Glomerular visceral epithelial cell (primary cell): Measurements from ENCODE around the gene BCHE.
"Not testable (repeated sequence)": the region's sequence is repeated elsewhere in the genome, so short reads cannot be mapped to it uniquely, and the experiment has no call there.

Experiments used
- DNase-seq: peaks from one replicate; pipeline ENCODE4 v3.0.0-alpha.2; 2016; ENCODE audit errors: extremely low spot score

The BCHE gene

GRCh38 chr3:165817160-165817709 is 20.0 kb downstream of the BCHE start:
- no peak for DNase-seq

GRCh38 chr3:165816209-165816608 is 21.0 kb downstream of the BCHE start:
- no peak for DNase-seq

GRCh38 chr3:165815682-165816081 is 21.5 kb downstream of the BCHE start:
- DNase-seq, result no peak

GRCh38 chr3:165814380-165814779 is 22.8 kb downstream of the BCHE start:
- no peak for DNase-seq

- not testable (repeated sequence) for DNase-seq
Observed at GRCh38 chr3:165807937-165808336, 29.3 kb downstream of the BCHE start.

- peak; percentile 27 for DNase-seq
Observed at GRCh38 chr3:165805946-165806561, 31.2 kb downstream of the BCHE start.

- no peak for DNase-seq
Observed at GRCh38 chr3:165803471-165803870, 33.8 kb downstream of the BCHE start.

GRCh38 chr3:165800970-165801369 is 36.3 kb downstream of the BCHE start:
- DNase-seq, result no peak

- DNase-seq, result no peak
Observed at GRCh38 chr3:165799026-165799425, 38.2 kb downstream of the BCHE start.

- no peak for DNase-seq
Observed at GRCh38 chr3:165797551-165797950, 39.7 kb downstream of the BCHE start.

- DNase-seq, result no peak
Observed at GRCh38 chr3:165796701-165797100, 40.5 kb downstream of the BCHE start.

GRCh38 chr3:165788531-165788930 is 48.7 kb downstream of the BCHE start:
- no peak for DNase-seq

GRCh38 chr3:165786013-165786412 is 51.2 kb downstream of the BCHE start:
- DNase-seq, result no peak

GRCh38 chr3:165784337-165784736 is 52.9 kb downstream of the BCHE start:
- no peak for DNase-seq

GRCh38 chr3:165783383-165783782 is 53.8 kb downstream of the BCHE start:
- DNase-seq, result no peak

- no peak for DNase-seq
Observed at GRCh38 chr3:165778891-165779290, 58.3 kb downstream of the BCHE start.

- no peak for DNase-seq
Observed at GRCh38 chr3:165778456-165778855, 58.8 kb downstream of the BCHE start.

GRCh38 chr3:165775824-165776223 is 61.4 kb downstream of the BCHE start:
- DNase-seq, result no peak

GRCh38 chr3:165770781-165771180 is 66.4 kb downstream of the BCHE start:
- DNase-seq, result no peak

GRCh38 chr3:165768680-165769079 is 68.5 kb downstream of the BCHE start:
- no peak for DNase-seq

- no peak for DNase-seq
Observed at GRCh38 chr3:165759041-165759440, 78.2 kb downstream of the BCHE start.

- no peak for DNase-seq
Observed at GRCh38 chr3:165755571-165755970, 81.7 kb downstream of the BCHE start.

GRCh38 chr3:165754219-165755007 is 82.8 kb downstream of the BCHE start:
- DNase-seq, result no peak
